ENCODE measurements around the gene TNS3.

The TNS3 gene

GRCh38 chr7:47408675-47409074 is 173.2 kb downstream of the TNS3 start:
- DNase-seq (ENCODE audit: low read depth in 3 of 3) = no peak

GRCh38 chr7:47407821-47408674 is 173.9 kb downstream of the TNS3 start:
- no peak for DNase-seq (ENCODE audit: low read depth in 3 of 3)

GRCh38 chr7:47407136-47407535 is 174.8 kb downstream of the TNS3 start:
- DNase-seq (ENCODE audit: low read depth in 3 of 3) = no peak

- DNase-seq (ENCODE audit: low read depth in 3 of 3) = no peak
Measured at GRCh38 chr7:47406801-47407129, 175.1 kb downstream of the TNS3 start.

- DNase-seq (ENCODE audit: low read depth in 3 of 3) = no peak
Measured at GRCh38 chr7:47405921-47406800, 175.8 kb downstream of the TNS3 start.

- no peak for DNase-seq (ENCODE audit: low read depth in 3 of 3)
Measured at GRCh38 chr7:47405286-47405904, 176.5 kb downstream of the TNS3 start.

GRCh38 chr7:47404010-47404409 is 177.9 kb downstream of the TNS3 start:
- DNase-seq (ENCODE audit: low read depth in 3 of 3) = no peak

- DNase-seq (ENCODE audit: low read depth in 3 of 3) = no peak
Measured at GRCh38 chr7:47402941-47403866, 178.7 kb downstream of the TNS3 start.

GRCh38 chr7:47401611-47402570 is 180.0 kb downstream of the TNS3 start:
- DNase-seq (ENCODE audit: low read depth in 3 of 3) = no peak

- DNase-seq (ENCODE audit: low read depth in 3 of 3) = no peak
Measured at GRCh38 chr7:47400741-47401206, 181.1 kb downstream of the TNS3 start.

GRCh38 chr7:47400001-47400400 is 181.9 kb downstream of the TNS3 start:
- no peak for DNase-seq (ENCODE audit: low read depth in 3 of 3)

- no peak for DNase-seq (ENCODE audit: low read depth in 3 of 3)
Measured at GRCh38 chr7:47394751-47395252, 187.1 kb downstream of the TNS3 start.

GRCh38 chr7:47394216-47394615 is 187.7 kb downstream of the TNS3 start:
- DNase-seq (ENCODE audit: low read depth in 3 of 3) = no peak

- DNase-seq (ENCODE audit: low read depth in 3 of 3) = no peak
Measured at GRCh38 chr7:47393406-47393805, 188.5 kb downstream of the TNS3 start.

- no peak for DNase-seq (ENCODE audit: low read depth in 3 of 3)
Measured at GRCh38 chr7:47392241-47392759, 189.6 kb downstream of the TNS3 start.

GRCh38 chr7:47391726-47392125 is 190.2 kb downstream of the TNS3 start:
- no peak for DNase-seq (ENCODE audit: low read depth in 3 of 3)

GRCh38 chr7:47390914-47391313 is 191.0 kb downstream of the TNS3 start:
- no peak for DNase-seq (ENCODE audit: low read depth in 3 of 3)

GRCh38 chr7:47389923-47390630 is 191.8 kb downstream of the TNS3 start:
- no peak for DNase-seq (ENCODE audit: low read depth in 3 of 3)

Data from stimulated activated CD4-positive, alpha-beta T cell treated with anti-CD3 and anti-CD28 coated beads, TNF-alpha, amount 100 ng/mL, for 4 hours (primary cell).